Activated naive CD8-positive, alpha-beta T cell treated with anti-CD3 and anti-CD28 coated beads, Interleukin-2, amount 10 ng/mL, durations not matched to agents 7 days and 5 days (primary cell): ENCODE data around the gene SENP8. TPM values are rescaled to one million over a fixed set of nuclear protein-coding genes. Genes with fewer than 3 reads are reported as not detected.
A peak's percentile ranks its signal among the peaks of the same experiment; 100 is the strongest.

ENCODE experiments used
- ATAC-seq: fragments of 150-1000 bp; cut with Tn5 transposase; one replicate; pipeline ENCODE4 v1.10.0; 2021; ENCODE audit warnings: low read depth, moderate library complexity
- POLR2A ChIA-PET: fragments of 350-600 bp; sonication (Branson Sonifier 250); formaldehyde crosslinking; loops from one replicate; lab custom pipeline; 2021; ENCODE audit warnings: antibody characterized with exemption; lab: Charles Lee
- DNase-seq: peaks from one replicate; pipeline ENCODE4 v3.0.0; 2021
- H3K27ac Mint-ChIP-seq: one replicate; pipeline ENCODE4 v1.8.0; 2022; ENCODE audit warnings: mild to moderate bottlenecking, mixed read lengths
- H3K27me3 Mint-ChIP-seq: one replicate; pipeline ENCODE4 v1.8.0; 2022; ENCODE audit warnings: mild to moderate bottlenecking, moderate library complexity, mixed read lengths
- H3K36me3 Mint-ChIP-seq: one replicate; pipeline ENCODE4 v1.8.0; 2021; ENCODE audit warnings: mild to moderate bottlenecking, mixed read lengths
- H3K4me1 Mint-ChIP-seq: one replicate; pipeline ENCODE4 v1.8.0; 2021; ENCODE audit warnings: mixed read lengths
- H3K4me3 Mint-ChIP-seq: one replicate; pipeline ENCODE4 v1.8.0; 2022; ENCODE audit warnings: mild to moderate bottlenecking, moderate library complexity, mixed read lengths
- H3K9me3 Mint-ChIP-seq: one replicate; pipeline ENCODE4 v1.8.0; 2021; ENCODE audit warnings: mixed read lengths
- total RNA-seq, 2 experiments: library from RNA; stranded (reverse); gene quantifications; one replicate each; pipeline ENCODE4 v1.2.3, GENCODE V29; 2021

The SENP8 gene
- total RNA-seq, 2 experiments from 2014 or later, result 1.2 to 1.3 TPM

DNA sequence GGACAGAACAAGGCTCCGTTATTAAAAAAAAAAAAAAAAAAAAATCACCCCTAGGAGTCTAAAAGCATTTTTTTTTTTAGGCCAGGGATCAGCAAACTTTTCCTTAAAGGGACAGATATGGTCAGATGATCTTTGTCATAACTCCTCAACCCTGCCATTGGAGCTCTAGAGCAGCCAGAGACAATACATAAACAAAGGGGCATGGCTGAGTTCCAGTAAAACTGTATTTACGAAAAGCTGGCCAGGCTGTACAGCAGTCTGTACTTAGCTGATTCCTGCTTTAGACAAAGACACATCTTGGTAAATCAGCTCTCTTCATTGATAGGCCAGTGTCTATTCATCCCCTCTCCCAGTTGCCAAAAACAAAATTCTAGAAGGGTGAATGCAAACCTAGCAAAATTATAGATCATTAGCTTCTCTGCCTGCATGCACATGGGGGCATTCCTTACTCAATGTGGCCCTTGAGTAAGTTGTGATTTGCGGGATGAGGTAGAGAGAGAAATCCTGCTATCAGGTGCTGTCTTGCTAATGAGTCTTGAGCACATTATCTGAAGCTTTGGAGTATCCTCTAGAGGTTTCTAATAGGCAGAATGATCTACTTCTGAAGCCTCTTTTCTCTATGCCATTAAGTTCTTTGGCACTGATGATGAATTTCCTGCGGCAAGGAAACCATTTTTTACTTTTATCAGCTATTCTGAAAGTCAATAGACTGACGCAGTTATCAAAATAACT is 35.2 kb downstream of the SENP8 start:
- Mint-ChIP-seq H3K36me3 (no peaks in the 10 kb centered on the region), H3K27ac (no peak overlapping the region), H3K4me3 (no peak overlapping the region), H3K9me3 (no peaks in the 10 kb centered on the region), H3K27me3 (no peaks in the 10 kb centered on the region), H3K4me1 (peaks cover 4% of the 10 kb centered on the region)
- no peak for DNase-seq
- ATAC-seq, result no peak
- POLR2A ChIA-PET, result interaction anchor here (0.7 kb wide), 1 partner anchor 10 kb away, joined by 3 read pairs; no protein-coding TSS in a partner anchor

GRCh38 chr15:72154316-72154715 is 36.1 kb downstream of the SENP8 start:
- H3K4me3 Mint-ChIP-seq, result no peak overlapping the region
- no peak for ATAC-seq
- no peak for DNase-seq
- H3K36me3 Mint-ChIP-seq, result no peaks in the 10 kb centered on the region
- peaks cover 4% of the 10 kb centered on the region for H3K4me1 Mint-ChIP-seq
- H3K27ac Mint-ChIP-seq, result no peak overlapping the region
- H3K9me3 Mint-ChIP-seq, result no peaks in the 10 kb centered on the region
- peaks cover 2% of the 10 kb centered on the region for H3K27me3 Mint-ChIP-seq
- POLR2A ChIA-PET, result no interaction called here

GRCh38 chr15:72155003-72155621 is 36.9 kb downstream of the SENP8 start:
- no peak overlapping the region for H3K27ac Mint-ChIP-seq
- no peak for ATAC-seq
- H3K9me3 Mint-ChIP-seq, result no peaks in the 10 kb centered on the region
- H3K27me3 Mint-ChIP-seq, result peaks cover 2% of the 10 kb centered on the region
- peaks cover 4% of the 10 kb centered on the region for H3K4me1 Mint-ChIP-seq
- DNase-seq, result no peak
- H3K4me3 Mint-ChIP-seq, result peak overlapping the region; percentile 85
- no peaks in the 10 kb centered on the region for H3K36me3 Mint-ChIP-seq
- POLR2A ChIA-PET, result no interaction called here

- Mint-ChIP-seq H3K27me3 (peaks cover 2% of the 10 kb centered on the region), H3K27ac (peak overlapping the region; percentile 47), H3K4me3 (peak overlapping the region; percentile 85), H3K9me3 (no peaks in the 10 kb centered on the region), H3K36me3 (no peaks in the 10 kb centered on the region), H3K4me1 (peaks cover 4% of the 10 kb centered on the region)
- DNase-seq (peak; percentile 84), ATAC-seq (peak; percentile 86)
- POLR2A ChIA-PET, result interaction anchor here (1.4 kb wide), 1 partner anchor 12 kb away, joined by 3 read pairs; no protein-coding TSS in a partner anchor
These were observed 37.7 kb downstream of the SENP8 start for GRCh38 chr15:72155635-72156616.

GRCh38 chr15:72156928-72157327 is 38.7 kb downstream of the SENP8 start:
- no peak for DNase-seq
- peaks cover 4% of the 10 kb centered on the region for H3K4me1 Mint-ChIP-seq
- H3K27ac Mint-ChIP-seq, result no peak overlapping the region
- peaks cover 2% of the 10 kb centered on the region for H3K27me3 Mint-ChIP-seq
- H3K9me3 Mint-ChIP-seq, result no peaks in the 10 kb centered on the region
- POLR2A ChIA-PET, result interaction anchor here (1.4 kb wide), 1 partner anchor 11 kb away, joined by 3 read pairs; no protein-coding TSS in a partner anchor
- no peaks in the 10 kb centered on the region for H3K36me3 Mint-ChIP-seq
- H3K4me3 Mint-ChIP-seq, result no peak overlapping the region
- no peak for ATAC-seq

- no peaks in the 10 kb centered on the region for H3K36me3 Mint-ChIP-seq
- no peak overlapping the region for H3K4me3 Mint-ChIP-seq
- ATAC-seq, result no peak
- peaks cover 2% of the 10 kb centered on the region for H3K27me3 Mint-ChIP-seq
- H3K4me1 Mint-ChIP-seq, result peaks cover 2% of the 10 kb centered on the region
- no peaks in the 10 kb centered on the region for H3K9me3 Mint-ChIP-seq
- no peak for DNase-seq
- no peak overlapping the region for H3K27ac Mint-ChIP-seq
- POLR2A ChIA-PET, result interaction anchor here (0.6 kb wide), 1 partner anchor 67 kb away, joined by 5 read pairs; no protein-coding TSS in a partner anchor
These were observed 42.6 kb downstream of the SENP8 start for GRCh38 chr15:72160696-72161245.

DNA sequence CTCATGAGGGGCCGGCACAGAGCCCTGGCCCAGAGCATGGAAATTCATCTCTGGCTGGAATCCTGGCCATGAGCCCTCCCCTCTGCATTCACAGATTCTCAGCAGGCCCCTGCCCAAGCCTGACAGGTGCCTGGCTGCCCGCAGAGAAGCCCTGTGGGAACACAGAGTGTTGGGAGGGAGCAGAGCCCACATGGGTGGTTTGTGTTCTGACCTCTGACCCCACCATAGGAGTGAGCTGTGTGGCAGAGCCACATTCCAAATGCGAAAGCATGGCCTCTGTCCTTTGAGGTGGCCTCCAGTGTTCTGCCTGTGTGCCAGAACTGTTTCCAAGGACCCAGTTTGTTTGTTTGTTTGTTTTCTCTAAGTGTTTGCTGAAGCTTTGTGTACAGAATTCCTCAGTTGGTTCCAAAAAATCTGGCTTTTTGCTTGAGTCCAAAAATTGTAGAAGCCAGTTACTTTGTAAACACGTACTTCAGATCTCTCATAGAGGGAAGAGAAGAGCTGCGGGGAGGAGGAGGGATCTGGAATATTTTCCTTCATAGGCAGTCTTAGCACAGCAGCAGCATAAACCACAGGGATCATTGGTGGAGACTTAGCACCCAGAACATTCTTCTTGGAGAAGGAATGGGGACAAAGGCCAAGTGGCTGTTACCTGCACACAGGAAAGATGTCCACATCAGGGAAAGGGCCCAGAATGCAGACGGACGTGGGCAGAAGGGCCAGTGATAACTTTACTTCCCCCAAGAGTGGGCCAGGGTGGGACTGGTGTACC is 43.3 kb downstream of the SENP8 start:
- Mint-ChIP-seq H3K4me3 (no peak overlapping the region), H3K4me1 (peaks cover 1% of the 10 kb centered on the region), H3K9me3 (no peaks in the 10 kb centered on the region), H3K27ac (no peak overlapping the region), H3K36me3 (no peaks in the 10 kb centered on the region), H3K27me3 (peaks cover 2% of the 10 kb centered on the region)
- ATAC-seq (no peak), DNase-seq (no peak)
- POLR2A ChIA-PET, result interaction anchor here (0.6 kb wide), 1 partner anchor 66 kb away, joined by 5 read pairs; no protein-coding TSS in a partner anchor

DNA sequence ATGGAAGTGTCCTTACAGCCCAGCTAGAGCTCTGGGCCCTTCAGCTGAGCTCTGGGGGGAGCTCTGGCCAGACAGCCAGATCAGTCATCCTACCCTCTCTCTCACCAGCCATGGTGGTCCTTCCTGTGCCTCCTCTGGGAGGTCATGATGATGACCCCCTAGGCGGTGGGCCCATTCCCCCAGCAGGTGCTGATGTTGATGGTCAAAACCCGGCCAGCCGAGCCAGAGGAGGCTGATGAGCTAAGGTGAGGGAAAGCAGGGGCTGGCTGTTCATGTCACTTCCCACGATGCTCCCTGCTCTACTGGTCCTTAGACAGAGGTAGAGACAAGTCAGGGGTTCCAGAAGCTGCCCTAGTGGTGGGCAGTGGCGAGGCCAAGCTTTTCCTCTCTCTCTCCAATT is 44.4 kb downstream of the SENP8 start:
- DNase-seq (no peak), ATAC-seq (no peak)
- peaks cover 2% of the 10 kb centered on the region for H3K27me3 Mint-ChIP-seq
- no peak overlapping the region for H3K27ac Mint-ChIP-seq
- H3K4me3 Mint-ChIP-seq, result no peak overlapping the region
- POLR2A ChIA-PET, result no interaction called here
- H3K36me3 Mint-ChIP-seq, result no peaks in the 10 kb centered on the region
- peaks cover 5% of the 10 kb centered on the region for H3K4me1 Mint-ChIP-seq
- H3K9me3 Mint-ChIP-seq, result no peaks in the 10 kb centered on the region

- no peak overlapping the region for H3K27ac Mint-ChIP-seq
- peaks cover 17% of the 10 kb centered on the region for H3K4me1 Mint-ChIP-seq
- H3K27me3 Mint-ChIP-seq, result peaks cover 2% of the 10 kb centered on the region
- H3K36me3 Mint-ChIP-seq, result no peaks in the 10 kb centered on the region
- DNase-seq, result no peak
- H3K4me3 Mint-ChIP-seq, result no peak overlapping the region
- POLR2A ChIA-PET, result no interaction called here
- H3K9me3 Mint-ChIP-seq, result no peaks in the 10 kb centered on the region
- ATAC-seq, result no peak
These were observed 45.5 kb downstream of the SENP8 start for GRCh38 chr15:72163719-72164118.

DNA sequence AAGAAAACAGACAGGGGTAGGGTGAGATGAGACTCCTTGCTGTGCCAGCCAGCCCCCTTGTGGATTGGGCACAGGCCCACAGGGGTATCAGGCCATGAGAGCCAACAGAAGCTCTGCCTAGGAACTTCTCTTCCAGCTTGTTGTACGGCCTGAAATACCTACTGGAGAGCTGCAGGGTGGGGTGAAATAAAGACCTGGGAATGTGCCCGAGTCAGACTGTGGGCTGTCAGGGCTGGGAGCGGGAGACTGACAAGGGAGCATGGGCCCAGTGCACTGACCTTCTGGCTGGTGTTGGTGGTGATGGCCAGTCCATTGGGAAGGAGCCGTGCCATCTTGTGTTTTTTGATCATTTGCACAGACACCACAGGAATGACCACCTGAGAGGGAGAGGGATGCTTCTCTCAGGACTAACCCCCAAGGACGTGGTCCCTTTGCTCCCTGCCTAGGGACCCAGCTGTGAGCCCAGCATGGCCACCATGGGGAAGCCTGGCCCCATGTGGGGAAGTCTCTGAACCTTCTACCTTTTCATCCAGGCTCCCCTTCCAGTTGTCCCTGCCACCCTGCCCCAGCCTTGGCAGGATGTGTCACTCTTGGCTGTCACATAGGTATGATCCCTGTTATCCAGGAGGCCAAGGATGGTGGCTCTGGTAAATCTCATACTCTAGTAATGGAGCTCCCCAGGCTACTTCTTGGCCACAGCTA is 48.7 kb downstream of the SENP8 start:
- peaks cover 4% of the 10 kb centered on the region for H3K27me3 Mint-ChIP-seq
- H3K9me3 Mint-ChIP-seq, result no peaks in the 10 kb centered on the region
- peaks cover 24% of the 10 kb centered on the region for H3K4me1 Mint-ChIP-seq
- H3K36me3 Mint-ChIP-seq, result no peaks in the 10 kb centered on the region
- POLR2A ChIA-PET, result interaction anchor here (0.9 kb wide), 1 partner anchor 25 kb away, joined by 3 read pairs; no protein-coding TSS in a partner anchor
- no peak overlapping the region for H3K4me3 Mint-ChIP-seq
- DNase-seq (no peak), ATAC-seq (no peak)
- no peak overlapping the region for H3K27ac Mint-ChIP-seq

- POLR2A ChIA-PET, result no interaction called here
- Mint-ChIP-seq H3K9me3 (no peaks in the 10 kb centered on the region), H3K4me3 (no peak overlapping the region), H3K27ac (no peak overlapping the region), H3K4me1 (peaks cover 24% of the 10 kb centered on the region), H3K27me3 (peaks cover 4% of the 10 kb centered on the region), H3K36me3 (no peaks in the 10 kb centered on the region)
- DNase-seq, result no peak
- no peak for ATAC-seq
These were observed 49.2 kb downstream of the SENP8 start for GRCh38 chr15:72167445-72167844.
